Neural cell (in vitro differentiated cells): ENCODE measurements around the gene TANGO6. TPM values are rescaled to one million over a fixed set of nuclear protein-coding genes. Genes with fewer than 3 reads are reported as not detected.

ENCODE experiments used
- H2AFZ ChIP-seq: fragments of 200-600, 300-800 bp; sonication (generic), shearing (Covaris generic); 2 replicates; pipeline ENCODE4 v1.6.0; 2014; ENCODE audit warnings: low read depth, mild to moderate bottlenecking, antibody characterized with exemption, low read length, moderate library complexity
- H3F3A ChIP-seq: fragments of 200-600 bp; shearing (Covaris generic); 2 replicates; pipeline ENCODE4 v1.6.1; 2016; ENCODE audit warnings: mild to moderate bottlenecking, moderate library complexity, mixed read lengths, antibody characterized with exemption, low read length; ENCODE audit not compliant: insufficient read depth, poor library complexity, severe bottlenecking
- H3K27ac ChIP-seq: fragments of 200-600, 300-800 bp; sonication (generic), shearing (Covaris generic); 2 replicates; pipeline ENCODE4 v1.5.1; 2014; ENCODE audit warnings: mild to moderate bottlenecking, low read length, moderate library complexity
- H3K27me3 ChIP-seq: fragments of 300-800, 200-600 bp; sonication (generic), shearing (Covaris generic); 2 replicates; pipeline ENCODE4 v1.6.0; 2014; ENCODE audit warnings: mild to moderate bottlenecking, low read depth, low read length, moderate library complexity; ENCODE audit not compliant: insufficient read depth
- H3K36me3 ChIP-seq: fragments of 300-800, 200-600 bp; sonication (generic), shearing (Covaris generic); 2 replicates; pipeline ENCODE4 v1.5.1; 2014; ENCODE audit warnings: mild to moderate bottlenecking, antibody characterized with exemption, low read length, moderate library complexity; ENCODE audit not compliant: insufficient read depth
- H3K4me2 ChIP-seq: fragments of 300-800, 200-600 bp; sonication (generic), shearing (Covaris generic); 2 replicates; pipeline ENCODE4 v1.6.0; 2014; ENCODE audit warnings: mild to moderate bottlenecking, low read length
- H3K4me3 ChIP-seq: fragments of 300-800, 200-600 bp; sonication (generic), shearing (Covaris generic); 2 replicates; pipeline ENCODE4 v1.5.1; 2014; ENCODE audit warnings: mild to moderate bottlenecking, low read length, moderate library complexity
- H3K79me2 ChIP-seq: fragments of 200-600 bp; shearing (Covaris generic); replicated peaks from 2 replicates; pipeline ENCODE4 v1.6.0; 2014; ENCODE audit warnings: mild to moderate bottlenecking, low read length, moderate library complexity; ENCODE audit not compliant: insufficient read depth
- H3K9ac ChIP-seq: fragments of 300-800, 200-600 bp; sonication (generic), shearing (Covaris generic); 2 replicates; pipeline ENCODE4 v1.6.1; 2016; ENCODE audit warnings: mild to moderate bottlenecking, low read length, mixed read lengths
- H3K9me2 ChIP-seq: fragments of 200-600 bp; shearing (Covaris generic); 2 replicates; pipeline ENCODE4 v1.6.1; 2016; ENCODE audit warnings: mild to moderate bottlenecking, low read length, mixed read lengths; ENCODE audit not compliant: insufficient read depth
- H3K9me3 ChIP-seq: fragments of 200-600, 300-800 bp; sonication (generic), shearing (Covaris generic); 2 replicates; pipeline ENCODE4 v1.6.1; 2016; ENCODE audit warnings: mild to moderate bottlenecking, mixed run types, low read length, moderate library complexity, mixed read lengths
- H4K20me1 ChIP-seq: fragments of 200-600 bp; shearing (Covaris generic); 2 replicates; pipeline ENCODE4 v1.6.1; 2016; ENCODE audit warnings: mild to moderate bottlenecking, mixed run types; ENCODE audit not compliant: insufficient read depth
- EP300 ChIP-seq: fragments of 450-650 bp; conservative IDR thresholded peaks from 2 replicates; pipeline ENCODE4 v1.6.1; 2014; ENCODE audit warnings: antibody characterized with exemption, mild to moderate bottlenecking, moderate library complexity; ENCODE audit not compliant: poor library complexity, severe bottlenecking
- EZH2 ChIP-seq: fragments of 200-600, 300-800 bp; shearing (Covaris generic), sonication (generic); IDR thresholded peaks from 2 replicates; pipeline ENCODE4 v1.6.1; 2014; ENCODE audit warnings: antibody characterized with exemption, low read length, borderline replicate concordance, mild to moderate bottlenecking; ENCODE audit not compliant: insufficient read depth, poor library complexity, severe bottlenecking
- MXI1 ChIP-seq: fragments of 450-650 bp; conservative IDR thresholded peaks from 2 replicates; pipeline ENCODE4 v1.6.1; 2014; ENCODE audit warnings: antibody characterized with exemption, mild to moderate bottlenecking; ENCODE audit not compliant: poor library complexity, severe bottlenecking
- POLR2AphosphoS5 ChIP-seq: IDR thresholded peaks from 2 replicates; pipeline ENCODE4 v1.6.1; 2012
- RAD21 ChIP-seq: fragments of 450-650 bp; conservative IDR thresholded peaks from 2 replicates; pipeline ENCODE4 v1.6.1; 2014; ENCODE audit warnings: antibody characterized with exemption, mild to moderate bottlenecking, moderate library complexity
- SMC3 ChIP-seq: fragments of 450-650 bp; conservative IDR thresholded peaks from 2 replicates; pipeline ENCODE4 v1.6.1; 2014; ENCODE audit warnings: antibody characterized with exemption, mild to moderate bottlenecking, moderate library complexity; ENCODE audit not compliant: poor library complexity
- TAF1 ChIP-seq: IDR thresholded peaks from 2 replicates; pipeline ENCODE4 v1.6.1; 2012; ENCODE audit warnings: low read depth
- polyA plus RNA-seq: library from polyadenylated mRNA; depleted of rRNA; stranded (reverse); fragments of >200 nt; gene quantifications from 2 replicates; pipeline ENCODE4 v1.2.3, GENCODE V29; 2014
- TF ChIP-seq, protein P1 (sequence below): IDR thresholded peaks from 2 replicates; pipeline ENCODE4 v1.6.1; 2012; ENCODE audit warnings: borderline replicate concordance
- TF ChIP-seq, protein P2 (sequence below): fragments of 450-650 bp; IDR thresholded peaks from 2 replicates; pipeline ENCODE4 v1.5.1; 2014; ENCODE audit warnings: antibody characterized with exemption, mild to moderate bottlenecking, moderate library complexity; ENCODE audit not compliant: poor library complexity, severe bottlenecking

The TANGO6 gene
- polyA plus RNA-seq, 1 donor from 2014 or later, result 9.5 TPM

GRCh38 chr16:68939692-68940320 is 96.5 kb downstream of the TANGO6 start:
- Histone ChIP-seq H3K9ac (no peak overlapping the region), H4K20me1 (no peaks in the 10 kb centered on the region), H3K36me3 (no peaks in the 10 kb centered on the region), H3K4me2 (no peak overlapping the region), H3K27ac (no peak overlapping the region), H3K9me3 (peaks cover 3% of the 10 kb centered on the region), H3K4me3 (no peak overlapping the region), H3K79me2 (no peaks in the 10 kb centered on the region), H2AFZ (no peak overlapping the region), H3K9me2 (no peaks in the 10 kb centered on the region), H3K27me3 (no peaks in the 10 kb centered on the region), H3F3A (no peaks in the 10 kb centered on the region)
- TF ChIP-seq, protein P1, sequence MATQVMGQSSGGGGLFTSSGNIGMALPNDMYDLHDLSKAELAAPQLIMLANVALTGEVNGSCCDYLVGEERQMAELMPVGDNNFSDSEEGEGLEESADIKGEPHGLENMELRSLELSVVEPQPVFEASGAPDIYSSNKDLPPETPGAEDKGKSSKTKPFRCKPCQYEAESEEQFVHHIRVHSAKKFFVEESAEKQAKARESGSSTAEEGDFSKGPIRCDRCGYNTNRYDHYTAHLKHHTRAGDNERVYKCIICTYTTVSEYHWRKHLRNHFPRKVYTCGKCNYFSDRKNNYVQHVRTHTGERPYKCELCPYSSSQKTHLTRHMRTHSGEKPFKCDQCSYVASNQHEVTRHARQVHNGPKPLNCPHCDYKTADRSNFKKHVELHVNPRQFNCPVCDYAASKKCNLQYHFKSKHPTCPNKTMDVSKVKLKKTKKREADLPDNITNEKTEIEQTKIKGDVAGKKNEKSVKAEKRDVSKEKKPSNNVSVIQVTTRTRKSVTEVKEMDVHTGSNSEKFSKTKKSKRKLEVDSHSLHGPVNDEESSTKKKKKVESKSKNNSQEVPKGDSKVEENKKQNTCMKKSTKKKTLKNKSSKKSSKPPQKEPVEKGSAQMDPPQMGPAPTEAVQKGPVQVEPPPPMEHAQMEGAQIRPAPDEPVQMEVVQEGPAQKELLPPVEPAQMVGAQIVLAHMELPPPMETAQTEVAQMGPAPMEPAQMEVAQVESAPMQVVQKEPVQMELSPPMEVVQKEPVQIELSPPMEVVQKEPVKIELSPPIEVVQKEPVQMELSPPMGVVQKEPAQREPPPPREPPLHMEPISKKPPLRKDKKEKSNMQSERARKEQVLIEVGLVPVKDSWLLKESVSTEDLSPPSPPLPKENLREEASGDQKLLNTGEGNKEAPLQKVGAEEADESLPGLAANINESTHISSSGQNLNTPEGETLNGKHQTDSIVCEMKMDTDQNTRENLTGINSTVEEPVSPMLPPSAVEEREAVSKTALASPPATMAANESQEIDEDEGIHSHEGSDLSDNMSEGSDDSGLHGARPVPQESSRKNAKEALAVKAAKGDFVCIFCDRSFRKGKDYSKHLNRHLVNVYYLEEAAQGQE, result no peak
- TF ChIP-seq POLR2AphosphoS5, result no peak
- no peak for TF ChIP-seq SMC3
- no peak for TF ChIP-seq RAD21
- TF ChIP-seq, protein P2, sequence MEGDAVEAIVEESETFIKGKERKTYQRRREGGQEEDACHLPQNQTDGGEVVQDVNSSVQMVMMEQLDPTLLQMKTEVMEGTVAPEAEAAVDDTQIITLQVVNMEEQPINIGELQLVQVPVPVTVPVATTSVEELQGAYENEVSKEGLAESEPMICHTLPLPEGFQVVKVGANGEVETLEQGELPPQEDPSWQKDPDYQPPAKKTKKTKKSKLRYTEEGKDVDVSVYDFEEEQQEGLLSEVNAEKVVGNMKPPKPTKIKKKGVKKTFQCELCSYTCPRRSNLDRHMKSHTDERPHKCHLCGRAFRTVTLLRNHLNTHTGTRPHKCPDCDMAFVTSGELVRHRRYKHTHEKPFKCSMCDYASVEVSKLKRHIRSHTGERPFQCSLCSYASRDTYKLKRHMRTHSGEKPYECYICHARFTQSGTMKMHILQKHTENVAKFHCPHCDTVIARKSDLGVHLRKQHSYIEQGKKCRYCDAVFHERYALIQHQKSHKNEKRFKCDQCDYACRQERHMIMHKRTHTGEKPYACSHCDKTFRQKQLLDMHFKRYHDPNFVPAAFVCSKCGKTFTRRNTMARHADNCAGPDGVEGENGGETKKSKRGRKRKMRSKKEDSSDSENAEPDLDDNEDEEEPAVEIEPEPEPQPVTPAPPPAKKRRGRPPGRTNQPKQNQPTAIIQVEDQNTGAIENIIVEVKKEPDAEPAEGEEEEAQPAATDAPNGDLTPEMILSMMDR, result no peak
- TF ChIP-seq MXI1, result no peak
- TF ChIP-seq EZH2, result no peak
- TF ChIP-seq TAF1, result no peak
- TF ChIP-seq EP300, result no peak

- no peaks in the 10 kb centered on the region for H3F3A ChIP-seq
- no peak overlapping the region for H3K4me3 ChIP-seq
- no peak overlapping the region for H3K4me2 ChIP-seq
- H3K9me3 ChIP-seq, result peaks cover 3% of the 10 kb centered on the region
- TF ChIP-seq POLR2AphosphoS5, result no peak
- no peak for TF ChIP-seq MXI1
- TF ChIP-seq EZH2, result no peak
- TF ChIP-seq, protein P1, result no peak
- no peak for TF ChIP-seq RAD21
- no peak for TF ChIP-seq EP300
- TF ChIP-seq SMC3, result no peak
- no peak for TF ChIP-seq TAF1
- TF ChIP-seq, protein P2, result no peak
- no peak overlapping the region for H3K27ac ChIP-seq
- no peak overlapping the region for H3K9ac ChIP-seq
- no peak overlapping the region for H2AFZ ChIP-seq
- no peaks in the 10 kb centered on the region for H3K79me2 ChIP-seq
- H3K27me3 ChIP-seq, result no peaks in the 10 kb centered on the region
- no peaks in the 10 kb centered on the region for H3K9me2 ChIP-seq
- H3K36me3 ChIP-seq, result no peaks in the 10 kb centered on the region
- no peaks in the 10 kb centered on the region for H4K20me1 ChIP-seq
These were observed 97.5 kb downstream of the TANGO6 start for GRCh38 chr16:68940816-68941215.
